22Rv1 (cell line): Measurements from ENCODE around the gene NDUFB5.

ENCODE experiments used
- CTCF ChIP-seq: fragments of 450-650 bp; IDR thresholded peaks from 2 replicates; pipeline ENCODE4 v1.5.1; 2017; ENCODE audit warnings: mild to moderate bottlenecking
- ZFX ChIP-seq: fragments of 450-650 bp; IDR thresholded peaks from 2 replicates; pipeline ENCODE4 v1.6.1; 2017; ENCODE audit warnings: antibody characterized with exemption, borderline replicate concordance

- peak; percentile 23; the same call in 1 of the 2 replicates for TF ChIP-seq CTCF
- TF ChIP-seq ZFX: no peak
Measured at GRCh38 chr3:179652447-179653095, 48.0 kb downstream of the NDUFB5 start, which contains the start of gene USP13.
